Trophoblast cell (in vitro differentiated cells and primary cell): ENCODE data around the gene CYSTM1.

ENCODE experiments used
- DNase-seq, 2 donors: peaks; one replicate each; pipeline ENCODE4 v3.0.0-alpha.2; 2016
- H2AFZ ChIP-seq: 2 replicates; pipeline ENCODE4 v1.6.1; 2013; ENCODE audit warnings: low read length, moderate library complexity, mild to moderate bottlenecking; ENCODE audit not compliant: insufficient read depth, poor library complexity
- H2AK5ac ChIP-seq: 2 replicates; pipeline ENCODE4 v1.6.1; 2013; ENCODE audit warnings: mild to moderate bottlenecking, low read length
- H2BK120ac ChIP-seq: 2 replicates; pipeline ENCODE4 v1.6.1; 2013; ENCODE audit warnings: low read length, mild to moderate bottlenecking, moderate library complexity; ENCODE audit not compliant: insufficient read depth, poor library complexity
- H2BK12ac ChIP-seq: 2 replicates; pipeline ENCODE4 v1.6.1; 2013; ENCODE audit warnings: mild to moderate bottlenecking, low read length, moderate library complexity
- H2BK5ac ChIP-seq: 2 replicates; pipeline ENCODE4 v1.6.1; 2013; ENCODE audit warnings: low read length, low read depth, moderate library complexity, mild to moderate bottlenecking; ENCODE audit not compliant: poor library complexity
- H3K14ac ChIP-seq: 2 replicates; pipeline ENCODE4 v1.6.1; 2013; ENCODE audit warnings: mild to moderate bottlenecking, low read length
- H3K18ac ChIP-seq: 2 replicates; pipeline ENCODE4 v1.6.1; 2013; ENCODE audit warnings: mild to moderate bottlenecking, low read length
- H3K23ac ChIP-seq: 2 replicates; pipeline ENCODE4 v1.6.1; 2013; ENCODE audit warnings: low read length
- H3K27ac ChIP-seq: 2 replicates; pipeline ENCODE4 v1.5.1; 2013; ENCODE audit warnings: low read depth, mild to moderate bottlenecking, inconsistent platforms, low read length, moderate library complexity
- H3K27me3 ChIP-seq: 2 replicates; pipeline ENCODE4 v1.6.1; 2013; ENCODE audit warnings: inconsistent platforms, mild to moderate bottlenecking, low read length, moderate library complexity; ENCODE audit not compliant: insufficient read depth
- H3K36me3 ChIP-seq, 2 experiments: 1 replicate in 1 of 2; 2 replicates in 1 of 2; pipeline ENCODE4 v1.6.1; 2013; ENCODE audit warnings: low read length in 2 of 2, mild to moderate bottlenecking in 2 of 2, moderate library complexity in 1 of 2; ENCODE audit not compliant: insufficient read depth in 2 of 2, control insufficient read depth in 1 of 2
- H3K4ac ChIP-seq: 2 replicates; pipeline ENCODE4 v1.6.1; 2013; ENCODE audit warnings: low read depth, mild to moderate bottlenecking, low read length, moderate library complexity
- H3K4me1 ChIP-seq, 2 experiments: 1 replicate in 1 of 2; 2 replicates in 1 of 2; pipeline ENCODE4 v1.6.1; 2013; ENCODE audit warnings: low read length in 2 of 2, mild to moderate bottlenecking in 2 of 2, moderate library complexity in 1 of 2; ENCODE audit not compliant: insufficient read depth in 2 of 2, control insufficient read depth in 1 of 2
- H3K4me2 ChIP-seq: 2 replicates; pipeline ENCODE4 v1.6.1; 2013; ENCODE audit warnings: inconsistent platforms, mild to moderate bottlenecking, low read length, moderate library complexity
- H3K4me3 ChIP-seq: 2 replicates; pipeline ENCODE4 v1.5.1; 2013; ENCODE audit warnings: mild to moderate bottlenecking, low read depth, low read length, inconsistent platforms
- H3K79me1 ChIP-seq: one replicate; pipeline ENCODE4 v1.6.1; 2013; ENCODE audit warnings: low read length
- H3K79me2 ChIP-seq: 2 replicates; pipeline ENCODE4 v1.6.1; 2013; ENCODE audit warnings: low read length, mild to moderate bottlenecking; ENCODE audit not compliant: control insufficient read depth, insufficient read depth, poor library complexity
- H3K9ac ChIP-seq: 2 replicates; pipeline ENCODE4 v1.6.1; 2013; ENCODE audit warnings: mild to moderate bottlenecking, low read length
- H3K9me3 ChIP-seq: 2 replicates; pipeline ENCODE4 v1.6.1; 2013; ENCODE audit warnings: low read depth, mild to moderate bottlenecking, control low read depth, inconsistent platforms, low read length; ENCODE audit not compliant: insufficient read depth
- H4K12ac ChIP-seq: 2 replicates; pipeline ENCODE4 v1.6.1; 2013; ENCODE audit warnings: low read depth, mild to moderate bottlenecking, low read length, moderate library complexity
- H4K8ac ChIP-seq: 2 replicates; pipeline ENCODE4 v1.6.1; 2013; ENCODE audit warnings: low read depth, mild to moderate bottlenecking, low read length, moderate library complexity
- H4K91ac ChIP-seq: one replicate; pipeline ENCODE4 v1.6.1; 2013; ENCODE audit warnings: low read depth, mild to moderate bottlenecking, low read length, moderate library complexity
- WGBS: extraction: QIAGEN DNeasy Blood & Tissue Kit; methylation state at CpG from one replicate; pipeline ENCODE4 v1.1.7; 2013; ENCODE audit warnings: missing lambda C conversion rate; ENCODE audit not compliant: insufficient read length, insufficient coverage; ENCODE audit errors: extremely low coverage; 5-methylcytosine and 5-hydroxymethylcytosine counted together

CYSTM1 gene

DNA sequence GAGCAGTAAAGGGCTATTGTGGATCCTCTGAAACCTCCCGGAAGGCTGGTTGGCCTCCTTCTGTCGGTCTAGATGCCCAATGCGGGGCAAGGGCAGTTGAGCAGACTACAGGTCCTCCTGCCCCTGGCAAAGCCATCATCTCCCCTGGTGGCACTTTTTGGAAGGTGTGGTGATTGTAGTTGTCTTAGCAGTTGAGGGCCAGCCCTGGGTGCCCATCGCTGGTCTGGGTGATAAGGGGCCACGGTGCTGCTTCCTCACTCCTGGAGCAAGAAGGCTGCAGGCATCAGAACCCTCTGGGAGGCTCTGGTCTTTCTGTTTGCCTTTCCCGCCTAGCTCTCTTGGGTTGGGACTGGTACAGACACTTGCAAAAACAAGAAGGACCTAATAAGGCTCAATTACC lies 63.8 kb downstream of the CYSTM1 start:
- no peak for DNase-seq
- H3K4ac ChIP-seq, result no peak overlapping the region
- no peak overlapping the region for H3K9ac ChIP-seq
- H3K36me3 ChIP-seq, result peaks cover 5 to 7% of the 10 kb centered on the region in 2 experiments
- H3K18ac ChIP-seq, result no peak overlapping the region
- no peaks in the 10 kb centered on the region for H3K79me1 ChIP-seq
- H2BK12ac ChIP-seq, result no peak overlapping the region
- no peak overlapping the region for H3K4me2 ChIP-seq
- H3K27me3 ChIP-seq, result no peaks in the 10 kb centered on the region
- H4K8ac ChIP-seq, result no peak overlapping the region
- H3K4me1 ChIP-seq, result peaks cover 8 to 14% of the 10 kb centered on the region in 2 experiments
- no peak overlapping the region for H3K23ac ChIP-seq
- H4K12ac ChIP-seq, result no peak overlapping the region
- H2AFZ ChIP-seq, result no peak overlapping the region
- no peak overlapping the region for H3K4me3 ChIP-seq
- WGBS, result no CpG with 5 or more reads among the region's 6 CpGs
- H4K91ac ChIP-seq, result no peak overlapping the region
- no peak overlapping the region for H3K14ac ChIP-seq
- no peaks in the 10 kb centered on the region for H3K79me2 ChIP-seq
- H3K27ac ChIP-seq, result no peak overlapping the region
- H3K9me3 ChIP-seq, result peaks cover 1% of the 10 kb centered on the region
- H2BK120ac ChIP-seq, result no peak overlapping the region
- no peak overlapping the region for H2AK5ac ChIP-seq
- no peak overlapping the region for H2BK5ac ChIP-seq

- H2AK5ac ChIP-seq, result no peak overlapping the region
- H3K23ac ChIP-seq, result no peak overlapping the region
- H2BK12ac ChIP-seq, result no peak overlapping the region
- H3K9me3 ChIP-seq, result peaks cover 1% of the 10 kb centered on the region
- H3K9ac ChIP-seq, result no peak overlapping the region
- H3K4me3 ChIP-seq, result no peak overlapping the region
- H4K12ac ChIP-seq, result no peak overlapping the region
- H4K91ac ChIP-seq, result no peak overlapping the region
- H3K79me1 ChIP-seq, result no peaks in the 10 kb centered on the region
- H2AFZ ChIP-seq, result no peak overlapping the region
- no peaks in the 10 kb centered on the region for H3K79me2 ChIP-seq
- H3K18ac ChIP-seq, result no peak overlapping the region
- no CpG with 5 or more reads among the region's 5 CpGs for WGBS
- no peak overlapping the region for H3K14ac ChIP-seq
- peaks cover 8 to 14% of the 10 kb centered on the region in 2 experiments for H3K4me1 ChIP-seq
- H3K27ac ChIP-seq, result no peak overlapping the region
- H2BK120ac ChIP-seq, result no peak overlapping the region
- H2BK5ac ChIP-seq, result no peak overlapping the region
- no peak overlapping the region for H3K4ac ChIP-seq
- no peak for DNase-seq
- no peak overlapping the region for H4K8ac ChIP-seq
- no peaks in the 10 kb centered on the region for H3K27me3 ChIP-seq
- peaks cover 8 to 10% of the 10 kb centered on the region in 2 experiments for H3K36me3 ChIP-seq
- no peak overlapping the region for H3K4me2 ChIP-seq
Observed at GRCh38 chr5:140239461-140239860, 64.5 kb downstream of the CYSTM1 start.

DNA sequence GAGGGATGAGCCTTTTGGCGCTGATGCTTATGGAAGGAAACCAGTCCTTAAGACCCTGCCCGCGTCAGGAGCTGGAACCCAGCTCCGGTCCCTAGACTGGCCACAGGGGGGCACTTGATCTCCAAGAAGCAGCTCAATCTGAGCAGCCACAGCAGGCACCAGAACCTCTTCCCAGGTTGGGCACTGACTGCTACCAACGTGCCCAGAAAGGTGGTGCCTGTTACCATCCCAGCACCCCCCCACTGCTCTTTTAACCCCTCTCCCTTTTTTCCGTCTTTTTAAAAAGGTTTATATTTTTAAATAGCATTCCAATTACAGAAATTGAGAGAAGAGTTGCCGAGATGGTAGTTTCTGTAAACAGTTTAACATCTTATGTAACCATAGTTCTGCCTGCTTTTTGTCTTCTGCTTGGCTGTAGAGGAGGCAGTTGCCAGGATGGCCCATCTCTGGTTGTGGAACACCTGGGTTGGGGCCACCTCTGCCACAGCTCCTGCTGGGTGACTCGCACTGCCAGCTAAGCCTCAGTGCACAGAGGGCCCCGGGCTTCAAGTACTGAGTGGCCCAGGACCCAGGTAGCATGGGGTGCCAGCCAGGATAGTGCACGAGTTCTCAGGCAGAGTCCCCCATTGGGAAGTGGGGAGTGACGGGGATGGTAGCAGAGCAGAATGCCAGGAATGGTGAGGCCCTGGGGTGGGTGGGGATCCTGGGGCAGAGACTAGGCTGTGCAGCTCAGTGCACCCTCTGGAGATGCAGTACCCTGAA lies 65.1 kb downstream of the CYSTM1 start:
- H2AK5ac ChIP-seq, result no peak overlapping the region
- H3K27ac ChIP-seq, result no peak overlapping the region
- H4K8ac ChIP-seq, result no peak overlapping the region
- no peak overlapping the region for H2BK5ac ChIP-seq
- H3K4me2 ChIP-seq, result no peak overlapping the region
- H3K36me3 ChIP-seq, result peaks cover 8 to 13% of the 10 kb centered on the region in 2 experiments
- no peak overlapping the region for H3K18ac ChIP-seq
- peak; percentile 17 to 58 for DNase-seq
- no peak overlapping the region for H2BK12ac ChIP-seq
- no peak overlapping the region for H3K4ac ChIP-seq
- no peak overlapping the region for H3K4me3 ChIP-seq
- no peak overlapping the region for H2BK120ac ChIP-seq
- peaks cover 8 to 18% of the 10 kb centered on the region in 2 experiments for H3K4me1 ChIP-seq
- H4K91ac ChIP-seq, result no peak overlapping the region
- no peaks in the 10 kb centered on the region for H3K79me2 ChIP-seq
- no CpG with 5 or more reads among the region's 11 CpGs for WGBS
- no peak overlapping the region for H2AFZ ChIP-seq
- H4K12ac ChIP-seq, result no peak overlapping the region
- H3K9ac ChIP-seq, result no peak overlapping the region
- H3K9me3 ChIP-seq, result peaks cover 1% of the 10 kb centered on the region
- H3K23ac ChIP-seq, result no peak overlapping the region
- H3K79me1 ChIP-seq, result no peaks in the 10 kb centered on the region
- no peak overlapping the region for H3K14ac ChIP-seq
- no peaks in the 10 kb centered on the region for H3K27me3 ChIP-seq

DNA sequence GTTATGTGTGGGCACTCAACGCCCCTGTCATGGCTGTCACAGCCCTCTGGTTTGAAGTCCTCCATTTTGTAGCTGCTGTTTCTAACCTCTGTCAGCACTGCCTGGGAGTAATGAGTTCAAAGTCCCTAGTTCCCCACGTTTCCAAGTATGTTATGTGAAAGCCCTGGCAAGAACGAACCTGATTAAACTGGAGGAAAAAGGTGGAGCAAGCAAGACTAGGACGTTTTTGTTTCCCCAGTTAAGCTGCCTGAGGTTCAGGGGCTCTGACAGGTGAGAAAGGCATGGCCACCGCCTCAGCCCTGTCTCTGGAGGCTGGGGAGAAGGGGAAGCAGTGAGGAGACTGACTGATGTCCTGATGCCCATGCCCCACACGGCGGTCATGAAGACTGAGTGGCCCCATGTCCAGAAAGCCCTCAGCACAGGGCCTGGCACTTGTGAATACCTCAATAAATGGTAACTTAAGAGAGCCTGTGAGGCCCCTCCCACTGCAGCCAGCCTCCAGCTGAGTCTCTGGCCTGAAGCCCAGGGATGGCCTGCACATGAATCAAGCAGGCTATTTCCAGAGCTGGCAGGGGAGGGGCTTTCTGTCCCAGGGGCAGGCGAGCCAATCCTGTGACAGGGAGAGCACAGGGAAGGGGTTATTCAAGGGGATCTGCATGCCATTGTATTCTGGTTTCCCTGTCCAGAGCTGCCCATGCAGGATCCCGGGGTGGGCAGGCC lies 66.2 kb downstream of the CYSTM1 start:
- H3K14ac ChIP-seq, result no peak overlapping the region
- no peaks in the 10 kb centered on the region for H3K79me2 ChIP-seq
- no peak overlapping the region for H2AFZ ChIP-seq
- no peaks in the 10 kb centered on the region for H3K27me3 ChIP-seq
- H3K27ac ChIP-seq, result no peak overlapping the region
- H3K9me3 ChIP-seq, result peaks cover 1% of the 10 kb centered on the region
- H3K4ac ChIP-seq, result no peak overlapping the region
- H2BK120ac ChIP-seq, result no peak overlapping the region
- H2BK12ac ChIP-seq, result no peak overlapping the region
- H3K36me3 ChIP-seq, result peaks cover 12 to 14% of the 10 kb centered on the region in 2 experiments
- H3K79me1 ChIP-seq, result peaks cover 6% of the 10 kb centered on the region
- H3K4me3 ChIP-seq, result no peak overlapping the region
- H2AK5ac ChIP-seq, result no peak overlapping the region
- no peak overlapping the region for H3K23ac ChIP-seq
- no CpG with 5 or more reads among the region's 9 CpGs for WGBS
- no peak overlapping the region for H4K8ac ChIP-seq
- H4K91ac ChIP-seq, result no peak overlapping the region
- H2BK5ac ChIP-seq, result no peak overlapping the region
- no peak overlapping the region for H3K4me2 ChIP-seq
- H3K4me1 ChIP-seq, result peaks cover 17 to 28% of the 10 kb centered on the region in 2 experiments
- no peak for DNase-seq
- no peak overlapping the region for H3K9ac ChIP-seq
- H3K18ac ChIP-seq, result peak overlapping the region; percentile 41
- H4K12ac ChIP-seq, result no peak overlapping the region
